K562 (cell line): ENCODE measurements around the gene TAS1R3. TPM values are rescaled to one million over a fixed set of nuclear protein-coding genes. Genes with fewer than 3 reads are reported as not detected.
A peak's percentile ranks its signal among the peaks of the same experiment; 100 is the strongest.

Source experiments
- ATAC-seq: fragments of 200-7000 bp; cut with Tn5 transposase; 3 replicates; pipeline ENCODE4 v1.9.1; 2020; ENCODE audit warnings: moderate library complexity
- BruUV-seq: library from RNA; stranded (reverse); fragments of 400-500 nt; replicated peaks from 2 replicates; lab custom pipeline; 2021; lab: Mats Ljungman, UMichigan
- CTCF ChIA-PET: fragments of 300-600 bp; formaldehyde crosslinking; extraction: SDS; loops from one replicate; lab custom pipeline; 2021; ENCODE audit warnings: low intra/inter-chr PET ratio; lab: Yijun Ruan, JAX
- POLR2A ChIA-PET: fragments of 300-600, 350-650 bp; sonication (Branson Sonifier 250); formaldehyde crosslinking; extraction: SDS; loops from one replicate; lab custom pipeline; 2021; ENCODE audit warnings: antibody characterized with exemption, inconsistent platforms; lab: Yijun Ruan, JAX
- DNase-seq, 4 experiments: peaks; one replicate each; pipeline versions ENCODE4 v3.0.0 to v3.0.0-alpha.2; 2011 to 2018; ENCODE audit warnings: low spot score in 3 of 4, mixed read lengths in 3 of 4; ENCODE audit errors: extremely low read depth in 1 of 4
- FAIRE-seq: peaks from 2 replicates; lab custom pipeline; 2011; peaks lifted over from hg19 to GRCh38; lab: Jason Lieb, UNC
- H2AFZ ChIP-seq: 2 replicates; pipeline ENCODE4 v1.6.0; 2011; ENCODE audit warnings: low read depth, low read length, control low read depth, inconsistent platforms
- H3K27ac ChIP-seq: fragments of 200-600 bp; 3 replicates; pipeline ENCODE4 v1.8.0; 2011; ENCODE audit warnings: low read depth, mild to moderate bottlenecking, control low read depth, inconsistent platforms, low read length, moderate library complexity, mixed read lengths; ENCODE audit errors: extremely low read depth
- H3K27me3 ChIP-seq, 2 experiments: fragments of 300-600 bp in 1 of 2; 2 replicates in 1 of 2; 3 replicates in 1 of 2; pipeline versions ENCODE4 v1.6.0 to v1.8.0; 2011; ENCODE audit warnings: inconsistent platforms in 2 of 2, low read length in 2 of 2, mild to moderate bottlenecking in 1 of 2, mixed read lengths in 1 of 2, moderate library complexity in 1 of 2; ENCODE audit not compliant: control insufficient read depth in 2 of 2, insufficient read depth in 2 of 2
- H3K36me3 ChIP-seq: fragments of 300-600 bp; 3 replicates; pipeline ENCODE4 v1.8.0; 2011; ENCODE audit warnings: mild to moderate bottlenecking, low read length, inconsistent platforms; ENCODE audit not compliant: control insufficient read depth, insufficient read depth
- H3K4me1 ChIP-seq, 2 experiments: fragments of 200-600 bp in 1 of 2; replicated peaks in 1 of 2; 2 replicates in 1 of 2; 3 replicates in 1 of 2; pipeline versions ENCODE4 v1.5.1 to v1.8.0; 2011; ENCODE audit warnings: inconsistent platforms in 2 of 2, low read length in 2 of 2, mild to moderate bottlenecking in 1 of 2, mixed read lengths in 1 of 2, moderate library complexity in 1 of 2; ENCODE audit not compliant: control insufficient read depth in 2 of 2, insufficient read depth in 2 of 2
- H3K4me2 ChIP-seq: 2 replicates; pipeline ENCODE4 v1.6.1; 2011; ENCODE audit warnings: low read length, control low read depth, inconsistent platforms, mixed read lengths; ENCODE audit not compliant: insufficient read depth
- H3K4me3 ChIP-seq: fragments of 200-600 bp; sonication (generic), shearing (Covaris generic); 2 replicates; pipeline ENCODE4 v1.5.1; 2016; ENCODE audit warnings: control low read depth, inconsistent platforms
- H3K79me2 ChIP-seq: fragments of 200-600 bp; 3 replicates; pipeline ENCODE4 v1.8.0; 2011; ENCODE audit warnings: low read length, inconsistent platforms; ENCODE audit not compliant: control insufficient read depth, insufficient read depth
- H3K9ac ChIP-seq, 2 experiments: 2 replicates each; pipeline versions ENCODE4 v1.6.0 to v1.6.1; 2011; ENCODE audit warnings: low read depth in 2 of 2, low read length in 2 of 2, control low read depth in 1 of 2, inconsistent platforms in 1 of 2, mild to moderate bottlenecking in 1 of 2, mixed read lengths in 1 of 2; ENCODE audit not compliant: insufficient read depth in 1 of 2
- H3K9me1 ChIP-seq: one replicate; pipeline ENCODE4 v1.6.0; 2011; ENCODE audit warnings: inconsistent platforms, mild to moderate bottlenecking, low read length, moderate library complexity; ENCODE audit not compliant: control insufficient read depth, insufficient read depth
- H3K9me3 ChIP-seq: replicated peaks from 2 replicates; pipeline ENCODE4 v1.5.1; 2011; ENCODE audit warnings: low read depth, low read length, inconsistent platforms; ENCODE audit not compliant: control insufficient read depth, insufficient read depth
- H4K20me1 ChIP-seq: replicated peaks from 2 replicates; pipeline ENCODE4 v1.6.1; 2011; ENCODE audit warnings: low read length, inconsistent platforms, mixed read lengths; ENCODE audit not compliant: control insufficient read depth, insufficient read depth
- DPF2 ChIP-seq: fragments of 450-650 bp; IDR thresholded peaks from 2 replicates; pipeline ENCODE4 v1.6.1; 2016
- FOXA3 ChIP-seq, 2 experiments: fragments of 450-650 bp in 1 of 2; sonication (generic) in 1 of 2; formaldehyde crosslinking; IDR thresholded peaks in 1 of 2; conservative IDR thresholded peaks in 1 of 2; 2 replicates each; pipeline versions ENCODE4 v1.4.0 to v1.8.0; 2020 to 2022; ENCODE audit warnings: mild to moderate bottlenecking in 2 of 2, missing genetic modification reagents in 1 of 2
- GABPB1 ChIP-seq: sonication (generic); formaldehyde crosslinking; IDR thresholded peaks from 2 replicates; pipeline ENCODE4 v1.8.0; 2022; ENCODE audit warnings: mild to moderate bottlenecking, missing genetic modification reagents
- IRF2 ChIP-seq: sonication (generic); formaldehyde crosslinking; IDR thresholded peaks from 2 replicates; pipeline ENCODE4 v1.8.1; 2022; ENCODE audit warnings: mild to moderate bottlenecking, missing genetic modification reagents
- MNT ChIP-seq, 2 experiments: fragments of 450-650 bp; conservative IDR thresholded peaks; 2 replicates each; pipeline ENCODE4 v1.6.1; 2017; ENCODE audit warnings: mild to moderate bottlenecking in 2 of 2, moderate library complexity in 2 of 2
- PCBP1 ChIP-seq: fragments of 200-400 bp; formaldehyde crosslinking; IDR thresholded peaks from 2 replicates; pipeline ENCODE4 v1.6.1; 2018; ENCODE audit warnings: mild to moderate bottlenecking, low read depth, low read length; ENCODE audit not compliant: poor library complexity, severe bottlenecking
- PCBP2 ChIP-seq: fragments of 200-400 bp; formaldehyde crosslinking; IDR thresholded peaks from 2 replicates; pipeline ENCODE4 v1.6.1; 2018; ENCODE audit warnings: low read length, low read depth, mild to moderate bottlenecking, moderate library complexity; ENCODE audit not compliant: poor library complexity, severe bottlenecking
- POLR2AphosphoS2 ChIP-seq: IDR thresholded peaks from 2 replicates; pipeline ENCODE4 v1.6.1; 2012; ENCODE audit warnings: low read length, improper control_type of control experiment
- POLR2G ChIP-seq: fragments of 200-400 bp; formaldehyde crosslinking; IDR thresholded peaks from 2 replicates; pipeline ENCODE4 v1.6.1; 2017; ENCODE audit warnings: low read depth, mild to moderate bottlenecking, antibody characterized with exemption, low read length, moderate library complexity
- RBBP5 ChIP-seq: fragments of 200-600 bp; sonication (generic); IDR thresholded peaks from 2 replicates; pipeline ENCODE4 v1.6.1; 2012; ENCODE audit warnings: borderline replicate concordance, mild to moderate bottlenecking, low read length, control low read depth, inconsistent platforms; ENCODE audit not compliant: insufficient read depth, poor library complexity, severe bottlenecking
- RFX7 ChIP-seq: fragments of 250-450 bp; sonication (Bioruptor Pico); IDR thresholded peaks from 2 replicates; pipeline ENCODE4 v1.5.1; 2021; ENCODE audit warnings: mild to moderate bottlenecking
- USF2 ChIP-seq: sonication (generic); formaldehyde crosslinking; IDR thresholded peaks from 2 replicates; pipeline ENCODE4 v1.5.0; 2020; ENCODE audit warnings: missing genetic modification reagents
- ZNF398 ChIP-seq: fragments of 250-450 bp; sonication (Bioruptor Pico); IDR thresholded peaks from 2 replicates; pipeline ENCODE4 v1.8.0; 2021; ENCODE audit warnings: moderate library complexity, mild to moderate bottlenecking, inconsistent platforms
- WGBS: fragments of 100-300 bp; shearing (Covaris generic); methylation state at CpG from one replicate; pipeline ENCODE4 v1.1.6; 2016; ENCODE audit warnings: low coverage, mixed read lengths; ENCODE audit not compliant: insufficient coverage; ENCODE audit errors: missing lambda C conversion rate; 5-methylcytosine and 5-hydroxymethylcytosine counted together
- in situ Hi-C: fragments of 300-500 bp; cut with MboI; formaldehyde crosslinking; loops from 4 replicates; pipeline ENCODE4 v1.15.0; 2018; ENCODE audit warnings: inconsistent platforms, mixed read lengths
- intact Hi-C: fragments of 100-400 bp; cut with micrococcal nuclease; formaldehyde crosslinking; loops from 2 replicates; pipeline ENCODE4 v1.14.2; 2022
- polyA plus RNA-seq, 8 experiments: library from polyadenylated mRNA; depleted of rRNA in 4 of 8; stranded (reverse) in 5 of 8; unstranded in 3 of 8; fragments of >200 nt; fragmentation: Nextera tagmentation in 2 of 8; fragmentation: Illumina TruSeq in 1 of 8; extraction: Ambion mirVana in 2 of 8; extraction: Trizol in 1 of 8; gene quantifications; 2 replicates each; pipeline versions ENCODE4 v1.2.1 to v1.2.3, GENCODE V29; 2011 to 2014; ENCODE audit warnings: inconsistent platforms in 1 of 8, missing spikeins in 1 of 8
- total RNA-seq, 7 experiments: library from RNA; depleted of rRNA in 6 of 7; stranded (reverse); fragments of >200 nt in 6 of 7; fragmentation: Illumina TruSeq in 2 of 7; extraction: Trizol in 2 of 7; gene quantifications; 2 replicates each; pipeline versions ENCODE4 v1.2.1 to v1.2.3, GENCODE V29; 2011 to 2021; ENCODE audit warnings: low replicate concordance in 1 of 7

The TAS1R3 gene
- total and polyA plus RNA-seq, 9 of the 15 experiments (the other 6 are each of a cell fraction or from before 2014, with no cell fraction given): 0.07 to 0.13 TPM; not detected in 7

GRCh38 chr1:1308756-1309250 is 22.3 kb upstream of the TAS1R3 start (continued):
- no peak for TF ChIP-seq RFX7
- peak; percentile 29 for TF ChIP-seq RBBP5
- no peak for TF ChIP-seq PCBP2
- peak; percentile 74; the same call in 1 of the 2 replicates for TF ChIP-seq IRF2 (CRISPR knock-in tag)
- TF ChIP-seq, all 486 proteins: peak for 46

- H3K9me1 ChIP-seq: peaks cover 3% of the 10 kb centered on the region
- BruUV-seq: no TSS peak
- peak; percentile 49 for TF ChIP-seq PCBP1
- TF ChIP-seq FOXA3 (CRISPR knock-in tag; conservative IDR thresholded peaks at IDR 0.05 in 1 of 2, IDR thresholded peaks at IDR 0.05 in 1 of 2): peak in 1 of 2 experiments; percentile 5; a peak in 1 of 4 replicates
- TF ChIP-seq POLR2AphosphoS2: peak; percentile 81; the same call in 1 of the 2 replicates
- TF ChIP-seq POLR2G: peak; percentile 75
- peak; percentile 15; the same call in 1 of the 2 replicates for TF ChIP-seq GABPB1 (CRISPR knock-in tag)
- no peak for TF ChIP-seq ZNF398
- peak in 1 of 2 experiments; percentile 57; a peak in 1 of 4 replicates for TF ChIP-seq MNT (conservative IDR thresholded peaks at IDR 0.05)
- TF ChIP-seq DPF2: 0 out of 2 replicates have a peak, but pooled peaks have one; percentile 9
- peak; percentile 88 for TF ChIP-seq USF2 (CRISPR knock-in tag)
Observed at GRCh38 chr1:1309251-1310108, 21.6 kb upstream of the TAS1R3 start.

More at GRCh38 chr1:1309251-1310108, 21.6 kb upstream of the TAS1R3 start:
- Histone ChIP-seq H3K27ac (peak overlapping the region; percentile 96), H3K4me1 (peaks cover 36 to 97% of the 10 kb centered on the region in 2 experiments), H3K79me2 (peaks cover 54% of the 10 kb centered on the region), H3K4me3 (peak overlapping the region; percentile 94), H3K36me3 (peaks cover 54% of the 10 kb centered on the region), H4K20me1 (peaks cover 22% of the 10 kb centered on the region), H3K27me3 (no peaks in the 10 kb centered on the region), H2AFZ (peak overlapping the region; percentile 68), H3K9ac (peak overlapping the region; percentile 87 to 97), H3K9me3 (no peaks in the 10 kb centered on the region), H3K4me2 (peak overlapping the region; percentile 88)
- 13% methylated on average over 44 of the region's 57 CpGs for WGBS
- intact Hi-C loops (loop anchor here (2.0 to 10.0 kb wide), 3 partner anchors 15 to 915 kb away; partner anchors contain the start of genes AURKAIP1, CPTP, INTS11 and SKI), in situ Hi-C loops (no loop called here)
- CTCF ChIA-PET: interaction anchor here (0.7 kb wide), 1 partner anchor 742 kb away, joined by 3 read pairs; no protein-coding TSS in a partner anchor
- ATAC-seq (peak; percentile 4), FAIRE-seq (peak; percentile 71), DNase-seq (peak in 2 of 4 experiments; percentile 41 to 67)
- POLR2A ChIA-PET: interaction anchor here (0.7 to 3.5 kb wide), 7 partner anchors 10 to 196 kb away, joined by 3 to 30 read pairs (median 3); no protein-coding TSS in a partner anchor
